ENCODE results near the gene FRYL.

- no peak for TF ChIP-seq CTCF (IDR thresholded peaks at IDR 0.05)
- TF ChIP-seq POLR2A (IDR thresholded peaks at IDR 0.05) = no peak
Observed at GRCh38 chr4:48484494-48485168, 295.4 kb downstream of the FRYL start.

Data from right lobe of liver (tissue), 4 donors.